ENCODE measurements around the gene ARHGAP8. TPM values are rescaled to one million over a fixed set of nuclear protein-coding genes. Genes with fewer than 3 reads are reported as not detected.

The ARHGAP8 gene
- total RNA-seq, 2 experiments from 2014 or later, result not detected

DNA sequence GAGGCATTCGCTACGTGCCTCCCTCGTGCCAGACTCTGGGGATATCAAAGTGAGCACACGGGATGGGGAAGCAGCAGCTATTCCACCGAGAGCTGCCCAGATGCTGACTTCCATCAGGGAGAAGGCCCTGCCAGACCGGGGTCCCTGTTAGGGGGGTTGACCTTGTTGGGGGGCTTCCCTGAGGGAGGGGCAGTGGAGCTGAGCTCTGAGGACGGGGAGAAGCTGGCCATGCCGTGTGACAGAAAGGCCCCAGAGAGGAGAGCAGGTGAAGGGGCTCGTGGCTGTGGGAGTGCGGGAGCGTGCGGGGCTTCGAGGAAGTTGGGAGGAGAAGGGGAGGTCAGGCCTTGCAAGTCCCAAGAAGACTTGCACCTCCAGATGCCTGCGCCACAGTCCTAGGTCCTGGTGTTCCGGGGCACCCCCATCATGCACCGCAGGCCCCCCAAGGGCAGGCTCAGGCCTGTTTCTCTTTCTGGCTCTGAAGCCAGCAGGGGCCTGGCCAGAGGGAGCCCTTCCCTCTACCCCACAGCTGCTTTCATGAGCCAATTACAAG lies 94.4 kb downstream of the ARHGAP8 start:
- Histone ChIP-seq H3K4me2 (ENCODE audit: low read length) (no peak overlapping the region), H2AFZ (ENCODE audit: low read length) (no peak overlapping the region), H3K79me2 (ENCODE audit: insufficient read depth, low read depth, low read length) (no peaks in the 10 kb centered on the region), H3K4me1 (ENCODE audit: insufficient read depth, low read length, poor library complexity, severe bottlenecking) (no peaks in the 10 kb centered on the region), H3K4me3 (ENCODE audit: low read depth, low read length, poor library complexity, severe bottlenecking) (no peak overlapping the region), H4K20me1 (ENCODE audit: insufficient read depth, low read length) (no peaks in the 10 kb centered on the region), H3K9me3 (ENCODE audit: low read length) (no peaks in the 10 kb centered on the region), H3K36me3 (ENCODE audit: insufficient read depth, low read length) (no peaks in the 10 kb centered on the region), H3K27ac (ENCODE audit: low read depth, low read length, poor library complexity, severe bottlenecking) (no peak overlapping the region), H3K9me2 (ENCODE audit: insufficient read depth, low read length) (no peaks in the 10 kb centered on the region)
- POLR2A ChIA-PET, result no interaction called here
- CTCF ChIA-PET (ENCODE audit: unreplicated experiment), result no interaction called here
- TF ChIP-seq CTCF (conservative IDR thresholded peaks at IDR 0.05; ENCODE audit: low read length), result no peak
- TF ChIP-seq EZH2phosphoT487 (IDR thresholded peaks at IDR 0.05; ENCODE audit: borderline replicate concordance, low read depth, low read length), result no peak
- intact Hi-C loops (cut with micrococcal nuclease; ENCODE audit: unreplicated experiment), result no loop called here
- no TSS peak for BruUV-seq (replicated peaks)
- no peak for DNase-seq (ENCODE audit: low spot score)

DNA sequence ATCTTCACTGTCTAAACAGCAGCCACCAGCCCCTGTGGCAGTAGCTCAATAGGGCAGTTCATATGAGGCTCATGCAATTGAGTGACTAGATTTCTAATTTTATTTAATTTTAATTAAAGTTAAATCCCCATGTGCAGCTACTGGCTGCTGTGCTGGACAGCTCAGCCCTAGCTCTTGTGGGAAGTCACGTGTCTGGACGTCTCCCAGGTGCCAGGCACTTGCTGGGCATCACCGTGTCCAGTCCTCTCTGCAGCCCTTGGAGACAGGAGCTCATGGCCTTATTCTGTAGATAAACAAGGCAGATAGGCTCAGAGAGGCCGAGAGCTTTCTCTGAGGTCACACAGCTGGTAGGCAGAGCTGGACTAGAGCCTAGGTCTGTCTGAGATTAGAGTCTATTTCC lies 95.0 kb downstream of the ARHGAP8 start:
- H3K36me3 ChIP-seq (ENCODE audit: insufficient read depth, low read length), result no peaks in the 10 kb centered on the region
- H4K20me1 ChIP-seq (ENCODE audit: insufficient read depth, low read length), result no peaks in the 10 kb centered on the region
- POLR2A ChIA-PET, result no interaction called here
- CTCF ChIA-PET (ENCODE audit: unreplicated experiment), result no interaction called here
- no peaks in the 10 kb centered on the region for H3K79me2 ChIP-seq (ENCODE audit: insufficient read depth, low read depth, low read length)
- intact Hi-C loops (cut with micrococcal nuclease; ENCODE audit: unreplicated experiment), result no loop called here
- no peaks in the 10 kb centered on the region for H3K4me1 ChIP-seq (ENCODE audit: insufficient read depth, low read length, poor library complexity, severe bottlenecking)
- H2AFZ ChIP-seq (ENCODE audit: low read length), result no peak overlapping the region
- no peak overlapping the region for H3K27ac ChIP-seq (ENCODE audit: low read depth, low read length, poor library complexity, severe bottlenecking)
- TF ChIP-seq EZH2phosphoT487 (IDR thresholded peaks at IDR 0.05; ENCODE audit: borderline replicate concordance, low read depth, low read length), result no peak
- BruUV-seq (replicated peaks), result no TSS peak
- H3K4me3 ChIP-seq (ENCODE audit: low read depth, low read length, poor library complexity, severe bottlenecking), result no peak overlapping the region
- H3K4me2 ChIP-seq (ENCODE audit: low read length), result no peak overlapping the region
- no peaks in the 10 kb centered on the region for H3K9me2 ChIP-seq (ENCODE audit: insufficient read depth, low read length)
- no peak for DNase-seq (ENCODE audit: low spot score)
- H3K9me3 ChIP-seq (ENCODE audit: low read length), result no peaks in the 10 kb centered on the region

DNA sequence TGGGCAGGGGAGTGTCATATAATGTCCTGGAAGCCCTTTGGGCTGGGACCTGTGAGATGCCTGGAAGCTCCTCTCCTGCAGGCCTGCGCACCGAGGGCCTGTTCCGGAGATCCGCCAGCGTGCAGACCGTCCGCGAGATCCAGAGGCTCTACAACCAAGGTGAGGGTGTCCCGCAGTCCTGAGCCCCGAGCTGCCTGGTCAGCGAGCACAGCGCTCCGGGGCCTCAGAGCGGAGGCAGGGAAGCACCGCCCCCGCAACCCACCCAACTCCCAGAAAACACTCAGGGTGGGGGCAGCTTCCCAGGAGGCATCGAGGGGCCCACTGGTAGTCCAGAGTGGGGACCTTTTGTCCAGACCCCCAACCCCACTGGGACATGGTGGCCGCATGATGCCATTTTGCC lies 95.5 kb downstream of the ARHGAP8 start:
- ChIA-PET CTCF (ENCODE audit: unreplicated experiment) (no interaction called here), POLR2A (no interaction called here)
- Histone ChIP-seq H3K27ac (ENCODE audit: low read depth, low read length, poor library complexity, severe bottlenecking) (no peak overlapping the region), H3K9me3 (ENCODE audit: low read length) (no peaks in the 10 kb centered on the region), H3K9me2 (ENCODE audit: insufficient read depth, low read length) (no peaks in the 10 kb centered on the region), H3K79me2 (ENCODE audit: insufficient read depth, low read depth, low read length) (no peaks in the 10 kb centered on the region), H4K20me1 (ENCODE audit: insufficient read depth, low read length) (no peaks in the 10 kb centered on the region), H3K36me3 (ENCODE audit: insufficient read depth, low read length) (no peaks in the 10 kb centered on the region), H2AFZ (ENCODE audit: low read length) (no peak overlapping the region), H3K4me3 (ENCODE audit: low read depth, low read length, poor library complexity, severe bottlenecking) (no peak overlapping the region), H3K4me2 (ENCODE audit: low read length) (no peak overlapping the region), H3K4me1 (ENCODE audit: insufficient read depth, low read length, poor library complexity, severe bottlenecking) (no peaks in the 10 kb centered on the region)
- BruUV-seq (replicated peaks), result no TSS peak
- DNase-seq (ENCODE audit: low spot score), result no peak
- no peak for TF ChIP-seq CTCF (conservative IDR thresholded peaks at IDR 0.05; ENCODE audit: low read length)
- TF ChIP-seq EZH2phosphoT487 (IDR thresholded peaks at IDR 0.05; ENCODE audit: borderline replicate concordance, low read depth, low read length), result no peak
- intact Hi-C loops (cut with micrococcal nuclease; ENCODE audit: unreplicated experiment), result no loop called here
